SK-N-MC (cell line): ENCODE results near the gene CFDP1.
A peak's percentile ranks its signal among the peaks of the same experiment; 100 is the strongest.

Source experiments
- EZH2 ChIP-seq: fragments of 200-600 bp; sonication (generic); IDR thresholded peaks from one replicate; pipeline ENCODE4 v1.6.1; 2017; ENCODE audit warnings: antibody characterized with exemption
- POLR2AphosphoS5 ChIP-seq: IDR thresholded peaks from 2 replicates; pipeline ENCODE4 v1.6.1; 2012; ENCODE audit warnings: mild to moderate bottlenecking, low read depth, low read length, borderline replicate concordance

GRCh38 chr16:75464122-75464918, 31.0 kb upstream of the CFDP1 start, which contains the start of gene TMEM170A:
- no peak for TF ChIP-seq EZH2
- peak; percentile 83 for TF ChIP-seq POLR2AphosphoS5
